Cardiac septum (tissue), 1 donor: ENCODE measurements around the gene MSH3. TPM values are rescaled to one million over a fixed set of nuclear protein-coding genes. Genes with fewer than 3 reads are reported as not detected.

Experiments
- DNase-seq: peaks from one replicate; pipeline ENCODE4 v3.0.0-alpha.2; 2020; ENCODE audit warnings: low spot score
- intact Hi-C: fragments of 100-400 bp; cut with DNase I; formaldehyde crosslinking; loops from one replicate; pipeline ENCODE4 v1.14.0; 2022
- total RNA-seq: library from RNA; stranded (reverse); fragmentation: NEBNext Ultra II Directional; extraction: Animal tissue kit (Norgen Biotek cat#: 25700); gene quantifications from one replicate; pipeline ENCODE4 v1.2.1, GENCODE V29; 2021
- donor health status: DM: no; HTN: no; CAD: no.

Gene MSH3
- total RNA-seq, 1 donor from 2014 or later: 9.4 TPM

- intact Hi-C loops: loop anchor here (10.0 kb wide), 1 partner anchor 492 kb away; no protein-coding TSS in a partner anchor
- DNase-seq: no peak
Observed at GRCh38 chr5:80703291-80703690, 48.8 kb downstream of the MSH3 start.

- DNase-seq: no peak
- intact Hi-C loops: loop anchor here (10.0 kb wide), 1 partner anchor 491 kb away; no protein-coding TSS in a partner anchor
Observed at GRCh38 chr5:80703747-80704146, 49.3 kb downstream of the MSH3 start.

GRCh38 chr5:80704221-80704620 is 49.8 kb downstream of the MSH3 start:
- no peak for DNase-seq
- intact Hi-C loops: loop anchor here (10.0 kb wide), 1 partner anchor 491 kb away; no protein-coding TSS in a partner anchor

- intact Hi-C loops: loop anchor here (10.0 kb wide), 1 partner anchor 490 kb away; no protein-coding TSS in a partner anchor
- DNase-seq: no peak
Observed at GRCh38 chr5:80705216-80705769, 50.8 kb downstream of the MSH3 start.

GRCh38 chr5:80705801-80706200 is 51.3 kb downstream of the MSH3 start:
- DNase-seq: no peak
- intact Hi-C loops: loop anchor here (10.0 kb wide), 1 partner anchor 489 kb away; no protein-coding TSS in a partner anchor

GRCh38 chr5:80706835-80707447 is 52.5 kb downstream of the MSH3 start:
- intact Hi-C loops: loop anchor here (10.0 kb wide), 1 partner anchor 488 kb away; no protein-coding TSS in a partner anchor

GRCh38 chr5:80707645-80708044 is 53.2 kb downstream of the MSH3 start:
- intact Hi-C loops: loop anchor here (10.0 kb wide), 1 partner anchor 487 kb away; no protein-coding TSS in a partner anchor
- DNase-seq: no peak

More at GRCh38 chr5:80706835-80707447, 52.5 kb downstream of the MSH3 start:
- DNase-seq: no peak

- no peak for DNase-seq
- intact Hi-C loops: no loop called here
Observed at GRCh38 chr5:80711216-80711615, 56.8 kb downstream of the MSH3 start.

GRCh38 chr5:80711938-80712337 is 57.5 kb downstream of the MSH3 start:
- no peak for DNase-seq
- intact Hi-C loops: no loop called here

GRCh38 chr5:80712919-80713318 is 58.5 kb downstream of the MSH3 start:
- intact Hi-C loops: no loop called here
- no peak for DNase-seq

- intact Hi-C loops: no loop called here
- no peak for DNase-seq
Observed at GRCh38 chr5:80713631-80714030, 59.2 kb downstream of the MSH3 start.

GRCh38 chr5:80714570-80715298 is 60.3 kb downstream of the MSH3 start:
- intact Hi-C loops: no loop called here
- DNase-seq: no peak

GRCh38 chr5:80715887-80716286 is 61.4 kb downstream of the MSH3 start:
- DNase-seq: no peak
- intact Hi-C loops: no loop called here

- no peak for DNase-seq
- intact Hi-C loops: no loop called here
Observed at GRCh38 chr5:80720181-80720580, 65.7 kb downstream of the MSH3 start.

GRCh38 chr5:80722916-80723315 is 68.5 kb downstream of the MSH3 start:
- intact Hi-C loops: no loop called here
- no peak for DNase-seq

GRCh38 chr5:80725446-80725845 is 71.0 kb downstream of the MSH3 start:
- intact Hi-C loops: no loop called here
- DNase-seq: no peak

GRCh38 chr5:80736730-80737129 is 82.3 kb downstream of the MSH3 start:
- intact Hi-C loops: no loop called here

GRCh38 chr5:80738466-80738865 is 84.0 kb downstream of the MSH3 start:
- no peak for DNase-seq
- intact Hi-C loops: no loop called here

More at GRCh38 chr5:80736730-80737129, 82.3 kb downstream of the MSH3 start:
- no peak for DNase-seq

GRCh38 chr5:80739057-80739456 is 84.6 kb downstream of the MSH3 start:
- DNase-seq: no peak
- intact Hi-C loops: no loop called here

- no peak for DNase-seq
- intact Hi-C loops: no loop called here
Observed at GRCh38 chr5:80739496-80739895, 85.0 kb downstream of the MSH3 start.
